HG03457 (cell line): Measurements from ENCODE around the gene LRRC55.

Experiments
- ATAC-seq: cut with Tn5 transposase; IDR thresholded peaks from one replicate; pipeline ENCODE4 v1.9.1; 2021; ENCODE audit warnings: moderate number of reproducible peaks; ENCODE audit not compliant: unreplicated experiment

LRRC55 gene

GRCh38 chr11:57233702-57234101, 51.9 kb downstream of the LRRC55 start:
- ATAC-seq, result no peak

GRCh38 chr11:57235761-57236703, 54.3 kb downstream of the LRRC55 start:
- ATAC-seq, result no peak

DNA sequence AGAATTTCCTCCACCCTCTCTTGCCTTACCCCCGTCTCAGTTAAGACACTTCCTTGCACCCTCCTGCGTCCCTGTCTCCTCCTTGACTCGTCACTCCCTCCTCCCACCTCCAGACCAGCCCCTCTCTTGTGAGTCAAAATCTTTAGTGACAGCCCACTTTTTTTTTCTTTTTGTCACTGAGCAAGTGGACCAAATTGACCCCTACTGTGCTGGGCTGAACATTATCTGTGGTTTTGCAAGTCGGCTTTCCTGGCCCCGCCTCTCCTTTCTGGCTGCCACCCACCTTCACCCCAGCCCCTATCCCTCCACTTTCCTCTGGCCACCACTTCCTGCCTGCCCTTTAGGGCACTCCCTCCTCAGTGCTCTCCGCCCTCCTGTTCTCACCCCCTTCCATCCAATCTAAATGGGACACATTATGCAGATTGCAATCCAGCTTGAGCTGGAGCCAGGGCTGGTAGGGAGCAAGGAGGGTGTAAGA, 55.5 kb downstream of the LRRC55 start, which contains the start of gene APLNR:
TSS of gene APLNR (minus strand) at position 47 of the 478 bp plus-strand sequence. CDS start 246 bp downstream, outside the sequence.
- no peak for ATAC-seq

GRCh38 chr11:57239348-57239747, 57.6 kb downstream of the LRRC55 start:
- ATAC-seq, result no peak

GRCh38 chr11:57240007-57240406, 58.3 kb downstream of the LRRC55 start:
- no peak for ATAC-seq

DNA sequence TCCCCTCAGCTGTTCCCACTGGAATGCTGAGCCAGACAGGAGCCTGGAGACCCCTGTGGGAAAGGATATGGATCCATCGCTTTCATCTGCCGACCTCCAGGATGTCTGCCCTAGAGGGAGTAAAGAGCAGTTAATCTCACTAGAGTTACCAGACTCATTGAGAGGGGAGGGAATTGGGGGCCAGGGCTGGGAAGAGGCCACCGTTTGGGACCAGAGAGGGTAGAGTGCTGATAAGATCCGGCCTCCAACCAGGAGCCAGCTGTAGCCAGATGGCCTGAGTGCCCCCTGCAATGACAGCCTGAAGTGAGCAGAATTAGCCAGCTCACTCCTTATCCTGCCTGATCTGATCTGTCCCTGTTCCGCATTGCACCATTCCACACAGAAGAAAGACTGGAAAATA, 59.0 kb downstream of the LRRC55 start:
- ATAC-seq, result no peak
